GM10266 (cell line): ENCODE measurements around the gene CHCHD3.

Experiments
- DNase-seq: peaks from one replicate; pipeline ENCODE4 v3.0.0; 2012; ENCODE audit errors: extremely low spot score
- CTCF ChIP-seq: IDR thresholded peaks from 2 replicates; pipeline ENCODE4 v1.5.1; 2012; ENCODE audit warnings: mild to moderate bottlenecking, low read depth; ENCODE audit not compliant: control insufficient read depth, insufficient read depth; ENCODE audit errors: missing control alignments

Gene CHCHD3

GRCh38 chr7:133081599-133082389, at the start of gene CHCHD3:
Gene CHCHD3 (minus strand): TSS chr7:133082090. CDS start chr7:133081937, 153 bp downstream.
- DNase-seq: peak; percentile 91
- no peak for TF ChIP-seq CTCF

DNA sequence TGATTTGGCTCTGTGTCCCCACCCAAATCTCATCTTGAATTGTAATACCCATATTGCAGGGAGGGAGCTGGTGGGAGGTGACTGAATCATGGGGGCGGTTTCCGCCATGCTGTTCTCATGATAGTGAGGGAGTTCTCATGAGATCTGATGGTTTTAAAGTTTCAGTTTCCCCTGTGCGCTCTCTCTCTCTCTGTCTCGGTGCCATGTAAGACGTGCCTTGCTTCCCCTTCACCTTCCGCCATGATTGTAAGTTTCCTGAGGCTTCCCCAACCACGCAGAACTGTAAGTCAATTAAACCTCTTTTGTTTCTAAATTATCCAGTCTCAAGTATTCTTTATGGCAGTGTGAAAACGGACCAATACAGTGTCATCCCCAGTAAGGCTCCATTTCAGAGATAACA, 48.3 kb upstream of the CHCHD3 start:
- TF ChIP-seq CTCF: no peak
- no peak for DNase-seq

DNA sequence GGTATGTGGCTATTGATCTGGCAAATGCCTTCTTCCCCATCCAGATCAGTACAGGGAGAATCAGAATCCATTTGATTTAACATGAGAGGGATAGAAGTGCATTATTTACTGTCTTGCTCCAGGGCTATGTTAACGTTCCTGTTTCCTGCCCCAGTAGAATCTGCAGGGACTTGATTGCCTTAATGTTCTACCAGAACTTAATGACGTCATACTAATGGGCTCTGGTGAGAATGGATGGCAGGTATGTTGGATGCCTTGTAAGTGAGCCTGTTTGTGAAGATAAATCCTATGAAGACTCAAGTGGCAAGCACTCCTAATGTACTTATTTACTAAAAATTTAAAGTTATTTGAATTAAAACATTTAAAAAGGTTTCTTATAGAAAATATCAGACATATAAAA, 44.5 kb upstream of the CHCHD3 start:
- TF ChIP-seq CTCF: no peak
- no peak for DNase-seq

DNA sequence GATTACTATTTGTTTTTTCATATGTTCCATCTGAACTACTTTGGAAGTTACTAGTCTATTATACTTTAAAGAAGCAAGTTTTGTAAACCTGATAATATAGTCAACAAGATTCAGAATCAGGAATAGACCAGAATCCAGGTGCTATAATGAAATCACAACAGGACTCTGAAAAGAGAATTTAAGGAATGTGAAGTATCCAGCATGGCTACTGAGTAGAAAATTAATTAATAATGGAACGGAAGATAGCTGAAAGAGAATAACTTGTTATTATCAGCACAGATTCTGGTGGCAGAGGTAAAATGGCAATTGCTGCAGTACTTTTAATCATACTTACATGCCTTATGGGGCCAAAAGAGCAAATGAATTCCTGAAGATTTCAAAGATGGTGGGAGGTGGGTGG, 43.1 kb upstream of the CHCHD3 start:
- no peak for DNase-seq
- no peak for TF ChIP-seq CTCF

- no peak for TF ChIP-seq CTCF
- no peak for DNase-seq
These were observed 39.4 kb upstream of the CHCHD3 start for GRCh38 chr7:133121175-133121844.

- no peak for DNase-seq
- TF ChIP-seq CTCF: no peak
These were observed 37.2 kb upstream of the CHCHD3 start for GRCh38 chr7:133119067-133119466.

DNA sequence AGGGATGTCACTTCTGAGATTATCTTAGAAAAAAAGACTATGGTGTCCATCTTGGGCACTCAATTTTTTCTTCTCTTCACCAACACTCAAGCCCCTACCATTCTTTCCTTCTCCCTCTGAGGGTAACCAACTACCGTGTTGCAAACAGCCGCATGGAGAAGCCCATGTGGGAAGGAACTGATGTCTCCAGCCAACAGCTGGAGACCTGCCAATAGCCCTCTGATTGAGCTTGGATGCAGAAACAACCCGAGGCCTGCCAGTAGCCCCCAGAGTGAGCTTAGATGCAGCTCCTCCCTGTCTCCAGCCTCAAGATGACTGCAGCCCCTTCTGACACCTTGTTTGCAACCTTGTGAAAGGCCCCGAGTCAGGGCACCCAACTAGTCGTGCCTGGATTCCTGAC, 36.4 kb upstream of the CHCHD3 start:
- no peak for DNase-seq

More for the DNA sequence above, 36.4 kb upstream of the CHCHD3 start:
- TF ChIP-seq CTCF: no peak
